ENCODE results near the gene BSN.

- no peak for TF ChIP-seq CTCF (IDR thresholded peaks at IDR 0.05)
- no peak for TF ChIP-seq POLR2A (IDR thresholded peaks at IDR 0.05)
Measured at GRCh38 chr3:49531218-49531617, 23.1 kb upstream of the BSN start.

Data from right lobe of liver (tissue), 4 donors.